ENCODE results near the gene SLC66A1. TPM values are rescaled to one million over a fixed set of nuclear protein-coding genes. Genes with fewer than 3 reads are reported as not detected.
"Not testable (repeated sequence)": the region's sequence is repeated elsewhere in the genome, so short reads cannot be mapped to it uniquely, and the experiment has no call there.

The SLC66A1 gene
- total and polyA plus RNA-seq, 7 donors = 8.0 to 25.8 (median 18.0) TPM

- intact Hi-C loops (cut with DNase I) = no loop called here
- H3K4me3 ChIP-seq = no peak overlapping the region
- no peaks in the 10 kb centered on the region for H3K36me3 ChIP-seq (ENCODE audit: insufficient read depth in 1 of 2, low read depth in 1 of 2)
- 83 to 100% (median 99%) methylated on average over 2 of the region's 2 CpGs for WGBS, 3 donors
- no peak overlapping the region for H3K27ac ChIP-seq
- TF ChIP-seq, protein P1, sequence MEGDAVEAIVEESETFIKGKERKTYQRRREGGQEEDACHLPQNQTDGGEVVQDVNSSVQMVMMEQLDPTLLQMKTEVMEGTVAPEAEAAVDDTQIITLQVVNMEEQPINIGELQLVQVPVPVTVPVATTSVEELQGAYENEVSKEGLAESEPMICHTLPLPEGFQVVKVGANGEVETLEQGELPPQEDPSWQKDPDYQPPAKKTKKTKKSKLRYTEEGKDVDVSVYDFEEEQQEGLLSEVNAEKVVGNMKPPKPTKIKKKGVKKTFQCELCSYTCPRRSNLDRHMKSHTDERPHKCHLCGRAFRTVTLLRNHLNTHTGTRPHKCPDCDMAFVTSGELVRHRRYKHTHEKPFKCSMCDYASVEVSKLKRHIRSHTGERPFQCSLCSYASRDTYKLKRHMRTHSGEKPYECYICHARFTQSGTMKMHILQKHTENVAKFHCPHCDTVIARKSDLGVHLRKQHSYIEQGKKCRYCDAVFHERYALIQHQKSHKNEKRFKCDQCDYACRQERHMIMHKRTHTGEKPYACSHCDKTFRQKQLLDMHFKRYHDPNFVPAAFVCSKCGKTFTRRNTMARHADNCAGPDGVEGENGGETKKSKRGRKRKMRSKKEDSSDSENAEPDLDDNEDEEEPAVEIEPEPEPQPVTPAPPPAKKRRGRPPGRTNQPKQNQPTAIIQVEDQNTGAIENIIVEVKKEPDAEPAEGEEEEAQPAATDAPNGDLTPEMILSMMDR (IDR thresholded peaks at IDR 0.05) = no peak
- no peak for DNase-seq
- no peak for ATAC-seq
- H3K27me3 ChIP-seq (ENCODE audit: insufficient read depth in 3 of 3, low read length in 2 of 3) = no peaks in the 10 kb centered on the region
- peaks cover 8% of the 10 kb centered on the region for H3K9me3 ChIP-seq
- H3K4me1 ChIP-seq = peaks cover 2% of the 10 kb centered on the region
Observed at GRCh38 chr1:19294638-19295037, 17.5 kb upstream of the SLC66A1 start.

GRCh38 chr1:19300211-19300610, 11.9 kb upstream of the SLC66A1 start:
- Histone ChIP-seq H3K27ac (no peak overlapping the region), H3K36me3 (ENCODE audit: insufficient read depth in 1 of 2, low read depth in 1 of 2) (peaks cover 3 to 30% of the 10 kb centered on the region in 2 donors), H3K4me3 (no peak overlapping the region), H3K27me3 (ENCODE audit: insufficient read depth in 3 of 3, low read length in 2 of 3) (no peaks in the 10 kb centered on the region), H3K4me1 (no peaks in the 10 kb centered on the region), H3K9me3 (no peaks in the 10 kb centered on the region)
- DNase-seq (no peak), ATAC-seq (no peak)
- 26 to 40% (median 28%) methylated on average over 2 of the region's 2 CpGs for WGBS, 3 donors
- TF ChIP-seq, protein P1 (IDR thresholded peaks at IDR 0.05) = no peak
- intact Hi-C loops (cut with DNase I) = no loop called here

DNA sequence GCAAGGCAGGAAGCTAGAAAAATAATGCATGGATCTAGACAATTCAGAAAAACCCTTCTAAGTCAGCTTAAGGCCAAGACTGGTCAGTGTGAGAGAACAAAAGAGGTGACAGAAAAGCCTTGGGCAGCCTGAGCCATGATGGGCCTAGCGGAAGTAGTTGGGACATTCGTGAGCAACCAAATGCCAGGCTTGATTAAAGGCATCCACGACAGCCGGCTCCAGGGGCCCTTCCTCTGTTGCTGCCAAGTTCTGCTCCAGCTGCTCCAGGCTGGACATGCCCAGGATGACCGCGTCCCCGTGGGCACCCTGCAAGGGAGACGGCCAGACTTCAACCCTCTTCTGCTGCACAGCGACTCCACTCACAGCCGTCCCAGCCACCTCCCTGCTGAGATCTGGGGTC, 8.0 kb upstream of the SLC66A1 start:
- H3K27ac ChIP-seq; DNase-seq; H3K4me3 ChIP-seq; H3K27me3 ChIP-seq (ENCODE audit: insufficient read depth in 3 of 3, low read length in 2 of 3); ATAC-seq; intact Hi-C loops (cut with DNase I); H3K9me3 ChIP-seq; H3K4me1 ChIP-seq: not testable (repeated sequence)
- peaks cover 8 to 64% of the 10 kb centered on the region in 2 donors for H3K36me3 ChIP-seq (ENCODE audit: insufficient read depth in 1 of 2, low read depth in 1 of 2)
- 50 to 69% (median 66%) methylated on average over 7 to 10 of the region's 10 CpGs for WGBS, 3 donors

- intact Hi-C loops (cut with DNase I) = no loop called here
- Histone ChIP-seq H3K27ac (no peak overlapping the region), H3K27me3 (ENCODE audit: insufficient read depth in 3 of 3, low read length in 2 of 3) (no peaks in the 10 kb centered on the region), H3K9me3 (no peaks in the 10 kb centered on the region), H3K4me1 (peaks cover 6% of the 10 kb centered on the region), H3K4me3 (no peak overlapping the region), H3K36me3 (ENCODE audit: insufficient read depth in 1 of 2, low read depth in 1 of 2) (peaks cover 8 to 64% of the 10 kb centered on the region in 2 donors)
- TF ChIP-seq, protein P1 (IDR thresholded peaks at IDR 0.05) = no peak
- ATAC-seq (no peak), DNase-seq (no peak)
- WGBS, 3 donors = 87 to 96% (median 93%) methylated on average over 11 of the region's 11 CpGs
Observed at GRCh38 chr1:19305880-19306279, 6.2 kb upstream of the SLC66A1 start.

DNA sequence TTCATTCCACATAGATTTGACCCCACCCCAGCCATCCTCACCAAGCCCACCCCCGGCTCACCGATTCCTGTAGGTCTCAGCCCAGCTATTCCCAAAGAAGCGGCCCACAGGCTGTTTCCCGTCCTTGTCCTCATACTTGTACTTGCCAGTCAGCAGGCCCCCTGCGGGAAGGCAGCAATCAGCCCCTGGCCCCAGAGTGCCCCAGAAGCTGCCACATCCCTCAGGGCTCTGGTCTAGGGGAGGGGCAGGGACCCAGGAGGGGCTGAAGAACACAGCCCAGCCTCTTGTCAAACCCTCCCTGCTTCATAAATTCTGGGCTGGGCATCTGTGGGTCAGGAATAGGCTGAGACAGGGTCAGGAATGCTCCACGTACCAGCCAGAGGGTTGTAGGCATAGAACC, 5.2 kb upstream of the SLC66A1 start:
- H3K36me3 ChIP-seq (ENCODE audit: insufficient read depth in 1 of 2, low read depth in 1 of 2) = peaks cover 8 to 64% of the 10 kb centered on the region in 2 donors
- ATAC-seq (no peak), DNase-seq (no peak)
- H3K9me3 ChIP-seq = no peaks in the 10 kb centered on the region
- no peaks in the 10 kb centered on the region for H3K27me3 ChIP-seq (ENCODE audit: insufficient read depth in 3 of 3, low read length in 2 of 3)
- H3K4me1 ChIP-seq = peaks cover 9% of the 10 kb centered on the region
- TF ChIP-seq, protein P1 (IDR thresholded peaks at IDR 0.05) = no peak
- intact Hi-C loops (cut with DNase I) = no loop called here
- no peak overlapping the region for H3K27ac ChIP-seq
- H3K4me3 ChIP-seq = no peak overlapping the region
- WGBS, 3 donors = 92 to 96% (median 95%) methylated on average over 6 of the region's 6 CpGs
